ENCODE results near the gene RFC2.

The RFC2 gene

GRCh38 chr7:74290981-74291441, 36.8 kb upstream of the RFC2 start:
- peak overlapping the region; percentile 94 for H3K4me2 ChIP-seq (ENCODE audit: low read depth, low read length, poor library complexity, severe bottlenecking)
- H3K79me2 ChIP-seq (ENCODE audit: insufficient read depth, low read length): peaks cover 49% of the 10 kb centered on the region
- peaks cover 39% of the 10 kb centered on the region for H3K4me1 ChIP-seq (ENCODE audit: insufficient read depth, low read length, poor library complexity, severe bottlenecking)
- H4K20me1 ChIP-seq (ENCODE audit: insufficient read depth, low read length, poor library complexity, severe bottlenecking): peaks cover 25% of the 10 kb centered on the region
- no peak for TF ChIP-seq CTCF (conservative IDR thresholded peaks at IDR 0.05; ENCODE audit: low read length)
- TF ChIP-seq EZH2phosphoT487 (IDR thresholded peaks at IDR 0.05; ENCODE audit: borderline replicate concordance): no peak
- no peaks in the 10 kb centered on the region for H3F3A ChIP-seq (ENCODE audit: low read depth)
- no peaks in the 10 kb centered on the region for H3K27me3 ChIP-seq (ENCODE audit: insufficient read depth, low read length, poor library complexity, severe bottlenecking)
- peak overlapping the region; percentile 86 for H3K4me3 ChIP-seq (ENCODE audit: low read length, poor library complexity, severe bottlenecking)
- H2AFZ ChIP-seq (ENCODE audit: low read length): no peak overlapping the region
- H3K9me2 ChIP-seq (replicated peaks; ENCODE audit: low read depth, low read length): no peaks in the 10 kb centered on the region
- H3K9me3 ChIP-seq (ENCODE audit: insufficient read depth, low read depth, low read length): no peaks in the 10 kb centered on the region
- no peaks in the 10 kb centered on the region for H3K36me3 ChIP-seq (ENCODE audit: insufficient read depth, low read length)
- peak overlapping the region; percentile 81 for H3K9ac ChIP-seq (ENCODE audit: low read depth, low read length, poor library complexity, severe bottlenecking)

DNA sequence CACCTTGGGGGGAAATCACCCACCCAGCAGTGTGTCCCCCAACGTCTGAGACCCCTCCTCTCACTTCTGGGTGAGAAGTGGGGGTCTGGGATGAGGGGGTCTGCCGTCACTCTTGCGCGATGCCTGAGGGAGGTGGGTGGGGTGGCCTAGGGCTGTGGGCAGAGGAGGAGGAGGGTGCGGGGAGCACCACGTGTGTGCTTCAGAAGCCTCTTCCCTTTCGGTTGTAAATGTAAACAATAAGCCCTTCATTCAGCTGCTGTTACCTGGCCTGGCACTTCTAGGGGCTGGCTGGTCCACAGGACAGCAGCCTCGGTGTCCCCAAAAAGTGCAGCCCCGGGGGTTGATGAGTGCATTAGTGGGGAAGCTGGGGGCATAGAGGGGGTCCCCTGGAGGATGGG, 36.4 kb upstream of the RFC2 start:
- Histone ChIP-seq H3K9ac (ENCODE audit: low read depth, low read length, poor library complexity, severe bottlenecking) (peak overlapping the region; percentile 81), H3K9me3 (ENCODE audit: insufficient read depth, low read depth, low read length) (no peaks in the 10 kb centered on the region), H3K4me2 (ENCODE audit: low read depth, low read length, poor library complexity, severe bottlenecking) (peak overlapping the region; percentile 94), H3K36me3 (ENCODE audit: insufficient read depth, low read length) (no peaks in the 10 kb centered on the region), H3K4me3 (ENCODE audit: low read length, poor library complexity, severe bottlenecking) (peak overlapping the region; percentile 86), H2AFZ (ENCODE audit: low read length) (no peak overlapping the region), H3F3A (ENCODE audit: low read depth) (no peaks in the 10 kb centered on the region), H4K20me1 (ENCODE audit: insufficient read depth, low read length, poor library complexity, severe bottlenecking) (peaks cover 25% of the 10 kb centered on the region), H3K27me3 (ENCODE audit: insufficient read depth, low read length, poor library complexity, severe bottlenecking) (no peaks in the 10 kb centered on the region), H3K4me1 (ENCODE audit: insufficient read depth, low read length, poor library complexity, severe bottlenecking) (peaks cover 39% of the 10 kb centered on the region), H3K9me2 (replicated peaks; ENCODE audit: low read depth, low read length) (no peaks in the 10 kb centered on the region), H3K79me2 (ENCODE audit: insufficient read depth, low read length) (peaks cover 44% of the 10 kb centered on the region)
- TF ChIP-seq EZH2phosphoT487 (IDR thresholded peaks at IDR 0.05; ENCODE audit: borderline replicate concordance): no peak

DNA sequence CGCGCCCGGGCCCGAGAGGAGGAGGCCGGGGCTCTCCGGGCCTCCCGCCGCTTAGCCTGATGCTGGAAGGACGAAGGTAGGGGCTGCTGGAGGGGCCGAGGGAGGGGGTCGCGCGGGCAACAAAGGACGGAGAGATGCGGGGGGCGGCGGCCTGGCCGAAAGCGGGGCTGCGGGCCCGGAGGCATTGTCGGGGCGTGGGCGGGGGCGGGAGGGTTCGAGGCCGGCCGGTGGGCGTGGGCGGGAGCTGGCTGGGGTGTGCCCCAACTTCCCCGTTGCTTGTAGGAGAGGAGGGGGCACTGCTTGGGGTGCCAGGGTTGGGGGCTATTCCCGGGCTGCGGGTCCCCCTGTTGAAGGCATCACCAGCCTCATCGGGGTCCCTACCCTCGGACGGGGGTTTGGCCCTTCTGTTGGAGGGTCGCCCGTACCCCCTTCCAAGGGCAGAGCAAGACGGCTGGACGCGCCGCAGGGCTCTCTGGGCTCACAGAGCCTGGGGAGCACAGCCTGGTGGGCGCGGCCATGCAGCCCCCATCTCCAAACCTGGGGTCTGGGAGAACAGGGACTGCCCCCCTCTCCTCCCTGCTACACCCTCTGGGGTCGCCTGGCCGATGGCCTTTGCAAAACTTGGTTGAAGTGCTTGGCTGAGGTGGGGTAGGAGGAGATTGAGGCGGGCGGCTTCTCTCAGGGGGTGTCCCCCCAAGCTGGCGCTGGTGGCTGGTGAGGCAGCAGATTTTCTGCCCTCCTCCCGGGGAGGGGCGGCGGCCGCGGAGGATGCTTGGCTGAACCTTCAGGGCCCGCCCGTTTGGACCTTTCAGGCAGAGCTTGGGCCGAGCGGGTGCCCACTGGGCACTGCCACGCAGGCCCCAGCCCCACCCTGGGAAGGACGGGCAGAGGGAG, 35.7 kb upstream of the RFC2 start:
- no peaks in the 10 kb centered on the region for H3K27me3 ChIP-seq (ENCODE audit: insufficient read depth, low read length, poor library complexity, severe bottlenecking)
- peaks cover 38% of the 10 kb centered on the region for H3K79me2 ChIP-seq (ENCODE audit: insufficient read depth, low read length)
- peaks cover 25% of the 10 kb centered on the region for H4K20me1 ChIP-seq (ENCODE audit: insufficient read depth, low read length, poor library complexity, severe bottlenecking)
- peaks cover 39% of the 10 kb centered on the region for H3K4me1 ChIP-seq (ENCODE audit: insufficient read depth, low read length, poor library complexity, severe bottlenecking)
- H3F3A ChIP-seq (ENCODE audit: low read depth): no peaks in the 10 kb centered on the region
- peak overlapping the region; percentile 78; the same call in 1 of the 2 replicates for H2AFZ ChIP-seq (ENCODE audit: low read length)
- peak overlapping the region; percentile 81 for H3K9ac ChIP-seq (ENCODE audit: low read depth, low read length, poor library complexity, severe bottlenecking)
- H3K4me2 ChIP-seq (ENCODE audit: low read depth, low read length, poor library complexity, severe bottlenecking): peak overlapping the region; percentile 94
- TF ChIP-seq EZH2phosphoT487 (IDR thresholded peaks at IDR 0.05; ENCODE audit: borderline replicate concordance) (no peak), CTCF (conservative IDR thresholded peaks at IDR 0.05; ENCODE audit: low read length) (no peak)
- H3K4me3 ChIP-seq (ENCODE audit: low read length, poor library complexity, severe bottlenecking): peak overlapping the region; percentile 86
- H3K36me3 ChIP-seq (ENCODE audit: insufficient read depth, low read length): no peaks in the 10 kb centered on the region
- H3K9me2 ChIP-seq (replicated peaks; ENCODE audit: low read depth, low read length): no peaks in the 10 kb centered on the region
- no peaks in the 10 kb centered on the region for H3K9me3 ChIP-seq (ENCODE audit: insufficient read depth, low read depth, low read length)

All from Loucy (cell line).